Measurements from ENCODE around the gene AMELY.
"Not testable (repeated sequence)": the region's sequence is repeated elsewhere in the genome, so short reads cannot be mapped to it uniquely, and the experiment has no call there.

AMELY gene

GRCh38 chrY:6909856-6910255 is 1.7 kb downstream of the AMELY start:
- H3K36me3 ChIP-seq (ENCODE audit: control insufficient read depth, low read depth, low read length): no peaks in the 10 kb centered on the region
- no peak overlapping the region for H3K9ac ChIP-seq (ENCODE audit: low read length)
- no peaks in the 10 kb centered on the region for H3K4me1 ChIP-seq (ENCODE audit: control insufficient read depth, low read depth, low read length)
- H3K9me3 ChIP-seq (ENCODE audit: control insufficient read depth, low read depth, low read length): no peaks in the 10 kb centered on the region
- no peaks in the 10 kb centered on the region for H3K27me3 ChIP-seq (ENCODE audit: control insufficient read depth, insufficient read depth, low read length)
- H3K27ac ChIP-seq (ENCODE audit: low read length): no peak overlapping the region
- no peak overlapping the region for H3K4me3 ChIP-seq (ENCODE audit: low read length)

- H3K4me3 ChIP-seq (ENCODE audit: low read length): no peak overlapping the region
Measured at GRCh38 chrY:6909118-6909521, 2.4 kb downstream of the AMELY start.

GRCh38 chrY:6908021-6908420 is 3.5 kb downstream of the AMELY start:
- H3K4me1 ChIP-seq (ENCODE audit: control insufficient read depth, low read depth, low read length); H3K4me3 ChIP-seq (ENCODE audit: low read length); H3K27me3 ChIP-seq (ENCODE audit: control insufficient read depth, insufficient read depth, low read length); H3K27ac ChIP-seq (ENCODE audit: low read length); H3K36me3 ChIP-seq (ENCODE audit: control insufficient read depth, low read depth, low read length); H3K9ac ChIP-seq (ENCODE audit: low read length); H3K9me3 ChIP-seq (ENCODE audit: control insufficient read depth, low read depth, low read length): not testable (repeated sequence)

More at GRCh38 chrY:6909118-6909521, 2.4 kb downstream of the AMELY start:
- Histone ChIP-seq H3K27ac (ENCODE audit: low read length) (no peak overlapping the region), H3K36me3 (ENCODE audit: control insufficient read depth, low read depth, low read length) (no peaks in the 10 kb centered on the region), H3K9ac (ENCODE audit: low read length) (no peak overlapping the region), H3K27me3 (ENCODE audit: control insufficient read depth, insufficient read depth, low read length) (no peaks in the 10 kb centered on the region), H3K4me1 (ENCODE audit: control insufficient read depth, low read depth, low read length) (no peaks in the 10 kb centered on the region), H3K9me3 (ENCODE audit: control insufficient read depth, low read depth, low read length) (no peaks in the 10 kb centered on the region)

GRCh38 chrY:6907591-6907990 is 4.0 kb downstream of the AMELY start:
- H3K36me3 ChIP-seq (ENCODE audit: control insufficient read depth, low read depth, low read length): no peaks in the 10 kb centered on the region
- H3K27me3 ChIP-seq (ENCODE audit: control insufficient read depth, insufficient read depth, low read length): no peaks in the 10 kb centered on the region
- no peaks in the 10 kb centered on the region for H3K9me3 ChIP-seq (ENCODE audit: control insufficient read depth, low read depth, low read length)
- H3K27ac ChIP-seq (ENCODE audit: low read length): no peak overlapping the region
- no peaks in the 10 kb centered on the region for H3K4me1 ChIP-seq (ENCODE audit: control insufficient read depth, low read depth, low read length)
- H3K4me3 ChIP-seq (ENCODE audit: low read length): no peak overlapping the region
- no peak overlapping the region for H3K9ac ChIP-seq (ENCODE audit: low read length)

GRCh38 chrY:6902116-6902515 is 9.4 kb downstream of the AMELY start:
- not testable (repeated sequence) for H3K4me3 ChIP-seq (ENCODE audit: low read length); H3K4me1 ChIP-seq (ENCODE audit: control insufficient read depth, low read depth, low read length); H3K9ac ChIP-seq (ENCODE audit: low read length); H3K36me3 ChIP-seq (ENCODE audit: control insufficient read depth, low read depth, low read length); H3K27ac ChIP-seq (ENCODE audit: low read length); H3K9me3 ChIP-seq (ENCODE audit: control insufficient read depth, low read depth, low read length); H3K27me3 ChIP-seq (ENCODE audit: control insufficient read depth, insufficient read depth, low read length)

GRCh38 chrY:6895236-6895635 is 16.3 kb downstream of the AMELY start:
- no peak overlapping the region for H3K27ac ChIP-seq (ENCODE audit: low read length)
- no peaks in the 10 kb centered on the region for H3K36me3 ChIP-seq (ENCODE audit: control insufficient read depth, low read depth, low read length)
- H3K4me1 ChIP-seq (ENCODE audit: control insufficient read depth, low read depth, low read length): no peaks in the 10 kb centered on the region
- no peak overlapping the region for H3K9ac ChIP-seq (ENCODE audit: low read length)
- no peak overlapping the region for H3K4me3 ChIP-seq (ENCODE audit: low read length)
- no peaks in the 10 kb centered on the region for H3K27me3 ChIP-seq (ENCODE audit: control insufficient read depth, insufficient read depth, low read length)
- H3K9me3 ChIP-seq (ENCODE audit: control insufficient read depth, low read depth, low read length): no peaks in the 10 kb centered on the region

- Histone ChIP-seq H3K4me1 (ENCODE audit: control insufficient read depth, low read depth, low read length) (no peaks in the 10 kb centered on the region), H3K27me3 (ENCODE audit: control insufficient read depth, insufficient read depth, low read length) (no peaks in the 10 kb centered on the region), H3K4me3 (ENCODE audit: low read length) (no peak overlapping the region), H3K9ac (ENCODE audit: low read length) (no peak overlapping the region), H3K27ac (ENCODE audit: low read length) (no peak overlapping the region), H3K36me3 (ENCODE audit: control insufficient read depth, low read depth, low read length) (no peaks in the 10 kb centered on the region), H3K9me3 (ENCODE audit: control insufficient read depth, low read depth, low read length) (no peaks in the 10 kb centered on the region)
Measured at GRCh38 chrY:6894496-6894895, 17.1 kb downstream of the AMELY start.

- Histone ChIP-seq H3K9ac (ENCODE audit: low read length) (no peak overlapping the region), H3K27me3 (ENCODE audit: control insufficient read depth, insufficient read depth, low read length) (no peaks in the 10 kb centered on the region)
Measured at GRCh38 chrY:6849384-6849783, 62.2 kb downstream of the AMELY start.

GRCh38 chrY:6842650-6843049 is 68.9 kb downstream of the AMELY start:
- not testable (repeated sequence) for H3K27me3 ChIP-seq (ENCODE audit: control insufficient read depth, insufficient read depth, low read length); H3K36me3 ChIP-seq (ENCODE audit: control insufficient read depth, low read depth, low read length); H3K4me3 ChIP-seq (ENCODE audit: low read length); H3K9ac ChIP-seq (ENCODE audit: low read length); H3K4me1 ChIP-seq (ENCODE audit: control insufficient read depth, low read depth, low read length); H3K9me3 ChIP-seq (ENCODE audit: control insufficient read depth, low read depth, low read length); H3K27ac ChIP-seq (ENCODE audit: low read length)

More at GRCh38 chrY:6849384-6849783, 62.2 kb downstream of the AMELY start:
- H3K4me3 ChIP-seq (ENCODE audit: low read length): no peak overlapping the region
- no peaks in the 10 kb centered on the region for H3K9me3 ChIP-seq (ENCODE audit: control insufficient read depth, low read depth, low read length)
- H3K27ac ChIP-seq (ENCODE audit: low read length): no peak overlapping the region
- no peaks in the 10 kb centered on the region for H3K4me1 ChIP-seq (ENCODE audit: control insufficient read depth, low read depth, low read length)
- H3K36me3 ChIP-seq (ENCODE audit: control insufficient read depth, low read depth, low read length): no peaks in the 10 kb centered on the region

Measured in iPS-18a (cell line).